Retinal pigment epithelial cell (primary cell): Measurements from ENCODE around the gene TNIP1.

Source experiments
- DNase-seq: peaks from one replicate; pipeline ENCODE4 v3.0.0-alpha.2; 2010; ENCODE audit warnings: low read depth
- H3K4me3 ChIP-seq: 2 replicates; pipeline ENCODE4 v1.5.1; 2011; ENCODE audit warnings: mild to moderate bottlenecking, low read length, control low read depth, moderate library complexity
- CTCF ChIP-seq: conservative IDR thresholded peaks from 2 replicates; pipeline ENCODE4 v1.5.1; 2011; ENCODE audit warnings: low read depth, low read length, control low read depth, inconsistent platforms

The TNIP1 gene

GRCh38 chr5:151016700-151017099 lies 64.1 kb downstream of the TNIP1 start:
- no peak for DNase-seq
- TF ChIP-seq CTCF = no peak

GRCh38 chr5:151015974-151016587 lies 64.8 kb downstream of the TNIP1 start:
- H3K4me3 ChIP-seq = no peak overlapping the region
- no peak for DNase-seq
- TF ChIP-seq CTCF = no peak

More at GRCh38 chr5:151016700-151017099, 64.1 kb downstream of the TNIP1 start:
- H3K4me3 ChIP-seq = no peak overlapping the region

- H3K4me3 ChIP-seq = no peak overlapping the region
- peak; percentile 24 for DNase-seq
- no peak for TF ChIP-seq CTCF
Measured at GRCh38 chr5:151014680-151015343, 66.0 kb downstream of the TNIP1 start.

- H3K4me3 ChIP-seq = no peak overlapping the region
- DNase-seq = no peak
- no peak for TF ChIP-seq CTCF
Measured at GRCh38 chr5:151012862-151013261, 68.0 kb downstream of the TNIP1 start.

GRCh38 chr5:151008906-151009305 lies 71.9 kb downstream of the TNIP1 start:
- no peak for TF ChIP-seq CTCF
- DNase-seq = no peak
- no peak overlapping the region for H3K4me3 ChIP-seq

GRCh38 chr5:151008210-151008491 lies 72.7 kb downstream of the TNIP1 start:
- no peak for TF ChIP-seq CTCF
- DNase-seq = no peak
- H3K4me3 ChIP-seq = no peak overlapping the region

- no peak for TF ChIP-seq CTCF
- no peak for DNase-seq
- H3K4me3 ChIP-seq = no peak overlapping the region
Measured at GRCh38 chr5:151007430-151008209, 73.2 kb downstream of the TNIP1 start.
